HepG2 (cell line): Measurements from ENCODE around the gene RAC3. TPM values are rescaled to one million over a fixed set of nuclear protein-coding genes. Genes with fewer than 3 reads are reported as not detected.

Experiments
- ADNP ChIP-seq: sonication (generic); formaldehyde crosslinking; IDR thresholded peaks from 2 replicates; pipeline ENCODE4 v1.4.0; 2020; ENCODE audit warnings: missing genetic modification reagents
- ARNT2 ChIP-seq: sonication (generic); formaldehyde crosslinking; IDR thresholded peaks from 2 replicates; pipeline ENCODE4 v1.8.0; 2022; ENCODE audit warnings: mild to moderate bottlenecking, low read depth, missing genetic modification reagents, moderate library complexity
- ELF3 ChIP-seq: IDR thresholded peaks from 2 replicates; pipeline ENCODE4 v1.6.1; 2016; ENCODE audit warnings: missing genetic modification reagents, missing compliant biosample characterization
- IKZF1 ChIP-seq: fragments of 450-650 bp; IDR thresholded peaks from 2 replicates; pipeline ENCODE4 v1.7.1; 2016
- IRX3 ChIP-seq: sonication (generic); formaldehyde crosslinking; IDR thresholded peaks from 2 replicates; pipeline ENCODE4 v1.8.1; 2023; ENCODE audit warnings: mild to moderate bottlenecking, low read depth, missing genetic modification reagents, borderline replicate concordance
- KDM2A ChIP-seq: sonication (generic); formaldehyde crosslinking; IDR thresholded peaks from 2 replicates; pipeline ENCODE4 v1.4.0; 2020; ENCODE audit warnings: low read depth, missing genetic modification reagents, borderline replicate concordance
- KLF6 ChIP-seq: IDR thresholded peaks from 2 replicates; pipeline ENCODE4 v1.8.0; 2016; ENCODE audit warnings: missing biosample characterization, missing genetic modification reagents
- MAFF ChIP-seq: IDR thresholded peaks from 2 replicates; pipeline ENCODE4 v1.6.1; 2011; ENCODE audit warnings: low read depth, low read length, improper control_type of control experiment
- MAX ChIP-seq: IDR thresholded peaks from 2 replicates; pipeline ENCODE4 v1.6.1; 2012; ENCODE audit warnings: inconsistent platforms
- NCOA2 ChIP-seq: sonication (generic); formaldehyde crosslinking; IDR thresholded peaks from 2 replicates; pipeline ENCODE4 v1.8.0; 2022; ENCODE audit warnings: inconsistent platforms
- PHB2 ChIP-seq: fragments of 450-650 bp; IDR thresholded peaks from 2 replicates; pipeline ENCODE4 v1.6.1; 2018; ENCODE audit not compliant: partially characterized antibody
- RBM39 ChIP-seq: fragments of 200-400 bp; formaldehyde crosslinking; IDR thresholded peaks from one replicate; pipeline ENCODE4 v1.6.1; 2018; ENCODE audit warnings: antibody characterized with exemption, mild to moderate bottlenecking, low read depth, low read length; ENCODE audit not compliant: poor library complexity, severe bottlenecking
- SATB2 ChIP-seq: sonication (generic); formaldehyde crosslinking; IDR thresholded peaks from 2 replicates; pipeline ENCODE4 v1.5.0; 2020; ENCODE audit warnings: missing genetic modification reagents
- ZBTB8A ChIP-seq: sonication (generic); formaldehyde crosslinking; IDR thresholded peaks from 2 replicates; pipeline ENCODE4 v1.4.0; 2020; ENCODE audit warnings: mild to moderate bottlenecking, low read depth, missing genetic modification reagents, borderline replicate concordance
- ZFP37 ChIP-seq: sonication (generic); formaldehyde crosslinking; IDR thresholded peaks from 2 replicates; pipeline ENCODE4 v1.4.0; 2020; ENCODE audit warnings: missing genetic modification reagents, borderline replicate concordance
- ZNF574 ChIP-seq: sonication (generic); formaldehyde crosslinking; IDR thresholded peaks from 2 replicates; pipeline ENCODE4 v1.4.0; 2020; ENCODE audit warnings: missing genetic modification reagents
- ZNF713 ChIP-seq: sonication (generic); formaldehyde crosslinking; IDR thresholded peaks from 2 replicates; pipeline ENCODE4 v1.4.0; 2020; ENCODE audit warnings: mild to moderate bottlenecking, missing genetic modification reagents
- polyA plus RNA-seq, 8 experiments: library from polyadenylated mRNA; depleted of rRNA in 3 of 8; stranded (reverse) in 7 of 8; unstranded in 1 of 8; fragments of >200 nt; fragmentation: Illumina TruSeq in 4 of 8; extraction: Trizol in 4 of 8; gene quantifications; 2 replicates each; pipeline versions ENCODE4 v1.2.1 to v1.2.3, GENCODE V29; 2011 to 2016; ENCODE audit warnings: low read depth in 4 of 8, missing spikeins in 1 of 8, mixed read lengths in 1 of 8; ENCODE audit not compliant: insufficient read depth in 1 of 8
- total RNA-seq, 5 experiments: library from RNA; depleted of rRNA; stranded (reverse); fragments of >200 nt; fragmentation: Illumina TruSeq; extraction: Trizol; gene quantifications; 2 replicates each; pipeline ENCODE4 v1.2.3, GENCODE V29; 2016; ENCODE audit warnings: low read depth in 1 of 5
- TF ChIP-seq, protein P1 (sequence below): sonication (generic); formaldehyde crosslinking; IDR thresholded peaks from 2 replicates; pipeline ENCODE4 v1.5.1; 2020; ENCODE audit warnings: missing genetic modification reagents, mild to moderate bottlenecking, borderline replicate concordance
- TF ChIP-seq, protein P2 (sequence below): sonication (generic); formaldehyde crosslinking; IDR thresholded peaks from 2 replicates; pipeline ENCODE4 v1.4.0; 2020; ENCODE audit warnings: missing genetic modification reagents, borderline replicate concordance
- TF ChIP-seq, protein P3 (sequence below): sonication (generic); formaldehyde crosslinking; IDR thresholded peaks from 2 replicates; pipeline ENCODE4 v1.5.0; 2020; ENCODE audit warnings: mild to moderate bottlenecking, missing genetic modification reagents
- TF ChIP-seq, protein P4 (sequence below): sonication (generic); formaldehyde crosslinking; IDR thresholded peaks from 2 replicates; pipeline ENCODE4 v1.8.0; 2022; ENCODE audit warnings: mild to moderate bottlenecking, missing genetic modification reagents, moderate library complexity

Gene RAC3
- total and polyA plus RNA-seq, 2 of the 13 experiments (the other 11 are each of a cell fraction or from before 2014, with no cell fraction given), result 10.5 to 21.3 TPM

- peak; percentile 98 for TF ChIP-seq IRX3 (CRISPR knock-in tag)
- TF ChIP-seq, protein P1, sequence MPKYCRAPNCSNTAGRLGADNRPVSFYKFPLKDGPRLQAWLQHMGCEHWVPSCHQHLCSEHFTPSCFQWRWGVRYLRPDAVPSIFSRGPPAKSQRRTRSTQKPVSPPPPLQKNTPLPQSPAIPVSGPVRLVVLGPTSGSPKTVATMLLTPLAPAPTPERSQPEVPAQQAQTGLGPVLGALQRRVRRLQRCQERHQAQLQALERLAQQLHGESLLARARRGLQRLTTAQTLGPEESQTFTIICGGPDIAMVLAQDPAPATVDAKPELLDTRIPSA, result 0 out of 2 replicates have a peak, but pooled peaks have one; percentile 71
- peak; percentile 97 for TF ChIP-seq ARNT2
- no peak for TF ChIP-seq PHB2
- no peak for TF ChIP-seq IKZF1
- TF ChIP-seq MAFF, result no peak
- peak; percentile 71 for TF ChIP-seq ZBTB8A (CRISPR knock-in tag)
- TF ChIP-seq ADNP (CRISPR knock-in tag), result peak; percentile 53
- TF ChIP-seq, protein P2, sequence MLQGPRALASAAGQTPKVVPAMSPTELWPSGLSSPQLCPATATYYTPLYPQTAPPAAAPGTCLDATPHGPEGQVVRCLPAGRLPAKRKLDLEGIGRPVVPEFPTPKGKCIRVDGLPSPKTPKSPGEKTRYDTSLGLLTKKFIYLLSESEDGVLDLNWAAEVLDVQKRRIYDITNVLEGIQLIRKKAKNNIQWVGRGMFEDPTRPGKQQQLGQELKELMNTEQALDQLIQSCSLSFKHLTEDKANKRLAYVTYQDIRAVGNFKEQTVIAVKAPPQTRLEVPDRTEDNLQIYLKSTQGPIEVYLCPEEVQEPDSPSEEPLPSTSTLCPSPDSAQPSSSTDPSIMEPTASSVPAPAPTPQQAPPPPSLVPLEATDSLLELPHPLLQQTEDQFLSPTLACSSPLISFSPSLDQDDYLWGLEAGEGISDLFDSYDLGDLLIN, result peak; percentile 54; the same call in 1 of the 2 replicates
- peak; percentile 80 for TF ChIP-seq KDM2A (CRISPR knock-in tag)
- no peak for TF ChIP-seq MAX
- peak; percentile 88 for TF ChIP-seq ZFP37 (CRISPR knock-in tag)
- peak; percentile 96; the same call in 1 of the 2 replicates for TF ChIP-seq SATB2 (CRISPR knock-in tag)
- TF ChIP-seq, protein P3, sequence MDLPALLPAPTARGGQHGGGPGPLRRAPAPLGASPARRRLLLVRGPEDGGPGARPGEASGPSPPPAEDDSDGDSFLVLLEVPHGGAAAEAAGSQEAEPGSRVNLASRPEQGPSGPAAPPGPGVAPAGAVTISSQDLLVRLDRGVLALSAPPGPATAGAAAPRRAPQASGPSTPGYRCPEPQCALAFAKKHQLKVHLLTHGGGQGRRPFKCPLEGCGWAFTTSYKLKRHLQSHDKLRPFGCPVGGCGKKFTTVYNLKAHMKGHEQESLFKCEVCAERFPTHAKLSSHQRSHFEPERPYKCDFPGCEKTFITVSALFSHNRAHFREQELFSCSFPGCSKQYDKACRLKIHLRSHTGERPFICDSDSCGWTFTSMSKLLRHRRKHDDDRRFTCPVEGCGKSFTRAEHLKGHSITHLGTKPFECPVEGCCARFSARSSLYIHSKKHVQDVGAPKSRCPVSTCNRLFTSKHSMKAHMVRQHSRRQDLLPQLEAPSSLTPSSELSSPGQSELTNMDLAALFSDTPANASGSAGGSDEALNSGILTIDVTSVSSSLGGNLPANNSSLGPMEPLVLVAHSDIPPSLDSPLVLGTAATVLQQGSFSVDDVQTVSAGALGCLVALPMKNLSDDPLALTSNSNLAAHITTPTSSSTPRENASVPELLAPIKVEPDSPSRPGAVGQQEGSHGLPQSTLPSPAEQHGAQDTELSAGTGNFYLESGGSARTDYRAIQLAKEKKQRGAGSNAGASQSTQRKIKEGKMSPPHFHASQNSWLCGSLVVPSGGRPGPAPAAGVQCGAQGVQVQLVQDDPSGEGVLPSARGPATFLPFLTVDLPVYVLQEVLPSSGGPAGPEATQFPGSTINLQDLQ (CRISPR knock-in tag), result peak; percentile 88
- TF ChIP-seq RBM39, result peak; percentile 21
- TF ChIP-seq NCOA2, result peak; percentile 82
- no peak; the same call in 1 of the 2 replicates for TF ChIP-seq ZNF713 (CRISPR knock-in tag)
- peak; percentile 84 for TF ChIP-seq ELF3
- TF ChIP-seq ZNF574 (CRISPR knock-in tag), result peak; percentile 92
- peak; percentile 98 for TF ChIP-seq KLF6
- TF ChIP-seq, protein P4, sequence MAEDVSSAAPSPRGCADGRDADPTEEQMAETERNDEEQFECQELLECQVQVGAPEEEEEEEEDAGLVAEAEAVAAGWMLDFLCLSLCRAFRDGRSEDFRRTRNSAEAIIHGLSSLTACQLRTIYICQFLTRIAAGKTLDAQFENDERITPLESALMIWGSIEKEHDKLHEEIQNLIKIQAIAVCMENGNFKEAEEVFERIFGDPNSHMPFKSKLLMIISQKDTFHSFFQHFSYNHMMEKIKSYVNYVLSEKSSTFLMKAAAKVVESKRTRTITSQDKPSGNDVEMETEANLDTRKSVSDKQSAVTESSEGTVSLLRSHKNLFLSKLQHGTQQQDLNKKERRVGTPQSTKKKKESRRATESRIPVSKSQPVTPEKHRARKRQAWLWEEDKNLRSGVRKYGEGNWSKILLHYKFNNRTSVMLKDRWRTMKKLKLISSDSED, result peak; percentile 95
Observed at GRCh38 chr17:81992306-81993102, 39.0 kb upstream of the RAC3 start (continued).
